Activated gamma-delta T cell (primary cell): ENCODE data around the gene OR2T8.

Source experiments
- DNase-seq: peaks from one replicate; lab custom pipeline; 2025; lab: John Stamatoyannopoulos, UW
- total RNA-seq, 2 donors: gene quantifications; one replicate each; lab custom pipeline; 2026; lab: John Stamatoyannopoulos, UW

OR2T8 gene
- 0.05 to 0.17 reads per million in 2 donors for total RNA-seq

- DNase-seq: no peak
Observed at GRCh38 chr1:247919952-247920351, at the start of gene OR2T8. OR2T8 (plus strand) TSS chr1:247920252; CDS start chr1:247921018, 766 bp downstream.

GRCh38 chr1:247883346-247883745, 36.7 kb upstream of the OR2T8 start:
- no peak for DNase-seq

- no peak for DNase-seq
Observed at GRCh38 chr1:247884797-247885413, 35.1 kb upstream of the OR2T8 start.

- no peak for DNase-seq
Observed at GRCh38 chr1:247895163-247895637, 24.9 kb upstream of the OR2T8 start, which contains the start of gene OR2W3. OR2W3 (plus strand) TSS chr1:247895587; CDS start chr1:247895587, 0 bp downstream.

GRCh38 chr1:247895976-247896375, 24.1 kb upstream of the OR2T8 start:
- DNase-seq: no peak

GRCh38 chr1:247904122-247904521, 15.9 kb upstream of the OR2T8 start:
- DNase-seq: no peak

- DNase-seq: no peak
Observed at GRCh38 chr1:247905181-247905580, 14.9 kb upstream of the OR2T8 start.

GRCh38 chr1:247905910-247906503, 14.0 kb upstream of the OR2T8 start:
- DNase-seq: no peak

GRCh38 chr1:247906504-247907047, 13.5 kb upstream of the OR2T8 start:
- no peak for DNase-seq

- DNase-seq: no peak
Observed at GRCh38 chr1:247908766-247909165, 11.3 kb upstream of the OR2T8 start.

- DNase-seq: no peak
Observed at GRCh38 chr1:247913786-247914185, 6.3 kb upstream of the OR2T8 start.

- DNase-seq: no peak
Observed at GRCh38 chr1:247914941-247915662, 5.0 kb upstream of the OR2T8 start.

GRCh38 chr1:247923941-247924340, 3.9 kb downstream of the OR2T8 start:
- DNase-seq: no peak

GRCh38 chr1:247924868-247925267, 4.8 kb downstream of the OR2T8 start, which contains the start of gene OR2AJ1:
OR2AJ1 (plus strand) TSS chr1:247924889; CDS start chr1:247933769, 8,880 bp downstream.
- no peak for DNase-seq

- DNase-seq: no peak
Observed at GRCh38 chr1:247933989-247934388, 13.9 kb downstream of the OR2T8 start.

GRCh38 chr1:247935781-247936180, 15.7 kb downstream of the OR2T8 start:
- DNase-seq: no peak

- no peak for DNase-seq
Observed at GRCh38 chr1:247936415-247936814, 16.4 kb downstream of the OR2T8 start.

- DNase-seq: peak; percentile 12
Observed at GRCh38 chr1:247936965-247937734, 17.1 kb downstream of the OR2T8 start.

GRCh38 chr1:247942624-247943023, 22.6 kb downstream of the OR2T8 start:
- no peak for DNase-seq

- no peak for DNase-seq
Observed at GRCh38 chr1:247948558-247948957, 28.5 kb downstream of the OR2T8 start, which contains the start of gene OR2L8. OR2L8 (plus strand) TSS chr1:247948858; CDS start chr1:247948858, 0 bp downstream.

- no peak for DNase-seq
Observed at GRCh38 chr1:247953408-247953807, 33.4 kb downstream of the OR2T8 start.
